ENCODE results near the gene VKORC1.

DNA sequence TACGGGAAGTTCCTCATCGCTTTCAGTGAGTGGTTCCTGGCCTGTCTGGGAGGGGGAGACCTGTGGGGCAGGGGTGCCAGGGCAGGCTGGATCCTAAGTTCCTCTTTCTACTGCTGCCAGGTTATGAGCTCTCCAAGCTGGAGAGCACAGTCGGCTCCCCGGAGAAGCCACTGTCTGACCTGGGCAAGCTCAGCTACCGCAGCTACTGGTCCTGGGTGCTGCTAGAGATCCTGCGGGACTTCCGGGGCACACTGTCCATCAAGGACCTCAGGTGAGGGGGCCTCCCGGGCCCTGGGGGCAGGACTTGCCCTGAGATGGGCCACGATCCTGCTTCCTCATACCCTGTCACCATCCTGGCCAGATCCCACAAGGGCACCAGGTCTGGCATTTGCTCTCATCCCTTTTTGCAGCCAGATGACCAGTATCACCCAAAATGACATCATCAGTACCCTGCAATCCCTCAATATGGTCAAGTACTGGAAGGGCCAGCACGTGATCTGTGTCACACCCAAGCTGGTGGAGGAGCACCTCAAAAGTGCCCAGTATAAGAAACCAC is 35.8 kb upstream of the VKORC1 start:
- TF ChIP-seq, protein P1, sequence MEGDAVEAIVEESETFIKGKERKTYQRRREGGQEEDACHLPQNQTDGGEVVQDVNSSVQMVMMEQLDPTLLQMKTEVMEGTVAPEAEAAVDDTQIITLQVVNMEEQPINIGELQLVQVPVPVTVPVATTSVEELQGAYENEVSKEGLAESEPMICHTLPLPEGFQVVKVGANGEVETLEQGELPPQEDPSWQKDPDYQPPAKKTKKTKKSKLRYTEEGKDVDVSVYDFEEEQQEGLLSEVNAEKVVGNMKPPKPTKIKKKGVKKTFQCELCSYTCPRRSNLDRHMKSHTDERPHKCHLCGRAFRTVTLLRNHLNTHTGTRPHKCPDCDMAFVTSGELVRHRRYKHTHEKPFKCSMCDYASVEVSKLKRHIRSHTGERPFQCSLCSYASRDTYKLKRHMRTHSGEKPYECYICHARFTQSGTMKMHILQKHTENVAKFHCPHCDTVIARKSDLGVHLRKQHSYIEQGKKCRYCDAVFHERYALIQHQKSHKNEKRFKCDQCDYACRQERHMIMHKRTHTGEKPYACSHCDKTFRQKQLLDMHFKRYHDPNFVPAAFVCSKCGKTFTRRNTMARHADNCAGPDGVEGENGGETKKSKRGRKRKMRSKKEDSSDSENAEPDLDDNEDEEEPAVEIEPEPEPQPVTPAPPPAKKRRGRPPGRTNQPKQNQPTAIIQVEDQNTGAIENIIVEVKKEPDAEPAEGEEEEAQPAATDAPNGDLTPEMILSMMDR (IDR thresholded peaks at IDR 0.05), result no peak
- no peak for TF ChIP-seq ZFX (IDR thresholded peaks at IDR 0.05; ENCODE audit: borderline replicate concordance)

Data from 22Rv1 (cell line).